ENCODE results near the gene NEK9.
"Not testable (repeated sequence)": the region's sequence is repeated elsewhere in the genome, so short reads cannot be mapped to it uniquely, and the experiment has no call there.

Gene NEK9

GRCh38 chr14:75069811-75070145 lies 57.1 kb downstream of the NEK9 start:
- TF ChIP-seq, protein P1, sequence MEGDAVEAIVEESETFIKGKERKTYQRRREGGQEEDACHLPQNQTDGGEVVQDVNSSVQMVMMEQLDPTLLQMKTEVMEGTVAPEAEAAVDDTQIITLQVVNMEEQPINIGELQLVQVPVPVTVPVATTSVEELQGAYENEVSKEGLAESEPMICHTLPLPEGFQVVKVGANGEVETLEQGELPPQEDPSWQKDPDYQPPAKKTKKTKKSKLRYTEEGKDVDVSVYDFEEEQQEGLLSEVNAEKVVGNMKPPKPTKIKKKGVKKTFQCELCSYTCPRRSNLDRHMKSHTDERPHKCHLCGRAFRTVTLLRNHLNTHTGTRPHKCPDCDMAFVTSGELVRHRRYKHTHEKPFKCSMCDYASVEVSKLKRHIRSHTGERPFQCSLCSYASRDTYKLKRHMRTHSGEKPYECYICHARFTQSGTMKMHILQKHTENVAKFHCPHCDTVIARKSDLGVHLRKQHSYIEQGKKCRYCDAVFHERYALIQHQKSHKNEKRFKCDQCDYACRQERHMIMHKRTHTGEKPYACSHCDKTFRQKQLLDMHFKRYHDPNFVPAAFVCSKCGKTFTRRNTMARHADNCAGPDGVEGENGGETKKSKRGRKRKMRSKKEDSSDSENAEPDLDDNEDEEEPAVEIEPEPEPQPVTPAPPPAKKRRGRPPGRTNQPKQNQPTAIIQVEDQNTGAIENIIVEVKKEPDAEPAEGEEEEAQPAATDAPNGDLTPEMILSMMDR (IDR thresholded peaks at IDR 0.05; ENCODE audit: insufficient read depth, low read depth, low read length, missing control alignments): no peak
- DNase-seq (ENCODE audit: low read depth): no peak
- H3K4me3 ChIP-seq (ENCODE audit: low read depth, low read length): peak overlapping the region; percentile 89

GRCh38 chr14:75069121-75069810 lies 57.6 kb downstream of the NEK9 start, which contains the start of gene ZC2HC1C:
ZC2HC1C (plus strand) TSS chr14:75069641; CDS start chr14:75070574, 933 bp downstream.
- peak within 1 kb of the TSS; percentile 89 for H3K4me3 ChIP-seq (ENCODE audit: low read depth, low read length)
- DNase-seq (ENCODE audit: low read depth): peak; percentile 89
- TF ChIP-seq, protein P1 (IDR thresholded peaks at IDR 0.05; ENCODE audit: insufficient read depth, low read depth, low read length, missing control alignments): no peak

- no peak for DNase-seq (ENCODE audit: low read depth)
- peak overlapping the region; percentile 89 for H3K4me3 ChIP-seq (ENCODE audit: low read depth, low read length)
- TF ChIP-seq, protein P1 (IDR thresholded peaks at IDR 0.05; ENCODE audit: insufficient read depth, low read depth, low read length, missing control alignments): no peak
These were observed 58.3 kb downstream of the NEK9 start for GRCh38 chr14:75068294-75069120.

- DNase-seq (ENCODE audit: low read depth): not testable (repeated sequence)
- H3K4me3 ChIP-seq (ENCODE audit: low read depth, low read length): peak overlapping the region; percentile 89
These were observed 59.1 kb downstream of the NEK9 start for GRCh38 chr14:75067765-75068164.

GRCh38 chr14:75067212-75067611 lies 59.6 kb downstream of the NEK9 start:
- DNase-seq (ENCODE audit: low read depth): no peak
- TF ChIP-seq, protein P1 (IDR thresholded peaks at IDR 0.05; ENCODE audit: insufficient read depth, low read depth, low read length, missing control alignments): no peak
- no peak overlapping the region for H3K4me3 ChIP-seq (ENCODE audit: low read depth, low read length)

- TF ChIP-seq, protein P1 (IDR thresholded peaks at IDR 0.05; ENCODE audit: insufficient read depth, low read depth, low read length, missing control alignments): no peak
- DNase-seq (ENCODE audit: low read depth): no peak
- no peak overlapping the region for H3K4me3 ChIP-seq (ENCODE audit: low read depth, low read length)
These were observed 60.2 kb downstream of the NEK9 start for GRCh38 chr14:75066691-75067090.

- no peak for DNase-seq (ENCODE audit: low read depth)
- peak overlapping the region; percentile 93 for H3K4me3 ChIP-seq (ENCODE audit: low read depth, low read length)
- TF ChIP-seq, protein P1 (IDR thresholded peaks at IDR 0.05; ENCODE audit: insufficient read depth, low read depth, low read length, missing control alignments): no peak
These were observed 62.7 kb downstream of the NEK9 start for GRCh38 chr14:75064205-75064567.

Measured in GM12865 (cell line).